ENCODE measurements around the gene PIP5K1B.
A peak's percentile ranks its signal among the peaks of the same experiment; 100 is the strongest.

PIP5K1B gene

GRCh38 chr9:68947015-68947414, 242.0 kb downstream of the PIP5K1B start:
- no peak for DNase-seq (ENCODE audit: insufficient read length, low spot score)
- FAIRE-seq: no peak

GRCh38 chr9:68947842-68948569, 243.0 kb downstream of the PIP5K1B start:
- DNase-seq (ENCODE audit: insufficient read length, low spot score) (no peak), FAIRE-seq (no peak)

- no peak for FAIRE-seq
- no peak for DNase-seq (ENCODE audit: insufficient read length, low spot score)
Measured at GRCh38 chr9:68949271-68950000, 244.4 kb downstream of the PIP5K1B start.

- DNase-seq (ENCODE audit: insufficient read length, low spot score): no peak
- no peak for FAIRE-seq
Measured at GRCh38 chr9:68950188-68950587, 245.1 kb downstream of the PIP5K1B start.

GRCh38 chr9:68950689-68951088, 245.6 kb downstream of the PIP5K1B start:
- DNase-seq (ENCODE audit: insufficient read length, low spot score): no peak
- FAIRE-seq: peak; percentile 79

GRCh38 chr9:68951879-68952659, 247.0 kb downstream of the PIP5K1B start:
- DNase-seq (ENCODE audit: insufficient read length, low spot score) (no peak), FAIRE-seq (peak; percentile 98)

- FAIRE-seq (peak; percentile 82), DNase-seq (ENCODE audit: insufficient read length, low spot score) (no peak)
Measured at GRCh38 chr9:68953771-68954170, 248.7 kb downstream of the PIP5K1B start.

- DNase-seq (ENCODE audit: insufficient read length, low spot score) (no peak), FAIRE-seq (no peak)
Measured at GRCh38 chr9:68955330-68955729, 250.3 kb downstream of the PIP5K1B start.

GRCh38 chr9:68957479-68957878, 252.4 kb downstream of the PIP5K1B start:
- FAIRE-seq (no peak), DNase-seq (ENCODE audit: insufficient read length, low spot score) (no peak)

- FAIRE-seq: peak; percentile 94
- no peak for DNase-seq (ENCODE audit: insufficient read length, low spot score)
Measured at GRCh38 chr9:68961587-68961986, 256.5 kb downstream of the PIP5K1B start.

- FAIRE-seq: peak; percentile 48
Measured at GRCh38 chr9:68963416-68963815, 258.4 kb downstream of the PIP5K1B start.

GRCh38 chr9:68964102-68964541, 259.1 kb downstream of the PIP5K1B start:
- DNase-seq (ENCODE audit: insufficient read length, low spot score) (no peak), FAIRE-seq (peak; percentile 48)

More at GRCh38 chr9:68963416-68963815, 258.4 kb downstream of the PIP5K1B start:
- no peak for DNase-seq (ENCODE audit: insufficient read length, low spot score)

GRCh38 chr9:68964765-68965164, 259.7 kb downstream of the PIP5K1B start:
- DNase-seq (ENCODE audit: insufficient read length, low spot score) (no peak), FAIRE-seq (peak; percentile 51)

- DNase-seq (ENCODE audit: insufficient read length, low spot score): no peak
- FAIRE-seq: peak; percentile 96
Measured at GRCh38 chr9:68966496-68966944, 261.5 kb downstream of the PIP5K1B start.

GRCh38 chr9:68967800-68968199, 262.8 kb downstream of the PIP5K1B start:
- FAIRE-seq: peak; percentile 40

GRCh38 chr9:68969538-68969937, 264.5 kb downstream of the PIP5K1B start:
- FAIRE-seq (no peak), DNase-seq (ENCODE audit: insufficient read length, low spot score) (no peak)

More at GRCh38 chr9:68967800-68968199, 262.8 kb downstream of the PIP5K1B start:
- no peak for DNase-seq (ENCODE audit: insufficient read length, low spot score)

GRCh38 chr9:68970151-68970550, 265.1 kb downstream of the PIP5K1B start:
- DNase-seq (ENCODE audit: insufficient read length, low spot score) (no peak), FAIRE-seq (peak; percentile 44)

- DNase-seq (ENCODE audit: insufficient read length, low spot score) (no peak), FAIRE-seq (no peak)
Measured at GRCh38 chr9:68973619-68974018, 268.6 kb downstream of the PIP5K1B start.

- FAIRE-seq (peak; percentile 95), DNase-seq (ENCODE audit: insufficient read length, low spot score) (no peak)
Measured at GRCh38 chr9:68974431-68974830, 269.4 kb downstream of the PIP5K1B start.

- FAIRE-seq (no peak), DNase-seq (ENCODE audit: insufficient read length, low spot score) (no peak)
Measured at GRCh38 chr9:68974901-68975300, 269.9 kb downstream of the PIP5K1B start.

Data from GM19239 (cell line).